Hepatocyte (in vitro differentiated cells): ENCODE results near the gene ADIRF. TPM values are rescaled to one million over a fixed set of nuclear protein-coding genes. Genes with fewer than 3 reads are reported as not detected.

Experiments used
- DNase-seq: peaks from one replicate; pipeline ENCODE4 v3.0.0-alpha.2; 2016; ENCODE audit warnings: low spot score
- H2AFZ ChIP-seq: fragments of 200-600 bp; sonication (generic); 2 replicates; pipeline ENCODE4 v1.6.0; 2016; ENCODE audit warnings: antibody characterized with exemption, mild to moderate bottlenecking
- H3K27ac ChIP-seq: fragments of 200-600 bp; sonication (generic); 2 replicates; pipeline ENCODE4 v1.5.1; 2016; ENCODE audit warnings: mild to moderate bottlenecking
- H3K27me3 ChIP-seq: fragments of 200-600 bp; sonication (generic); 2 replicates; pipeline ENCODE4 v1.6.1; 2016
- H3K36me3 ChIP-seq: fragments of 200-600 bp; sonication (generic); replicated peaks from 2 replicates; pipeline ENCODE4 v1.5.1; 2016; ENCODE audit warnings: low read depth; ENCODE audit not compliant: insufficient read depth
- H3K4me1 ChIP-seq: fragments of 200-600 bp; sonication (generic); 2 replicates; pipeline ENCODE4 v1.5.1; 2016; ENCODE audit warnings: mild to moderate bottlenecking, moderate library complexity; ENCODE audit not compliant: insufficient read depth
- H3K4me2 ChIP-seq: fragments of 200-600 bp; sonication (generic); 2 replicates; pipeline ENCODE4 v1.6.0; 2016
- H3K4me3 ChIP-seq: fragments of 200-600 bp; sonication (generic); 2 replicates; pipeline ENCODE4 v1.5.1; 2016; ENCODE audit warnings: mild to moderate bottlenecking
- H3K79me2 ChIP-seq: fragments of 200-600 bp; sonication (generic); 2 replicates; pipeline ENCODE4 v1.6.0; 2017; ENCODE audit warnings: mild to moderate bottlenecking
- H3K9me2 ChIP-seq: fragments of 200-600 bp; sonication (generic); replicated peaks from 2 replicates; pipeline ENCODE4 v1.6.0; 2017; ENCODE audit warnings: mild to moderate bottlenecking; ENCODE audit not compliant: insufficient read depth
- H3K9me3 ChIP-seq: fragments of 200-600 bp; sonication (generic); 2 replicates; pipeline ENCODE4 v1.5.1; 2016; ENCODE audit warnings: low read depth, mild to moderate bottlenecking
- H4K20me1 ChIP-seq: fragments of 200-600 bp; sonication (generic); 2 replicates; pipeline ENCODE4 v1.6.0; 2016; ENCODE audit warnings: mild to moderate bottlenecking; ENCODE audit not compliant: insufficient read depth, poor library complexity, severe bottlenecking
- CTCF ChIP-seq: fragments of 200-600 bp; sonication (generic); IDR thresholded peaks from 2 replicates; pipeline ENCODE4 v1.5.1; 2016; ENCODE audit warnings: antibody characterized with exemption, mild to moderate bottlenecking; ENCODE audit not compliant: poor library complexity
- EZH2 ChIP-seq: fragments of 200-600 bp; sonication (generic); IDR thresholded peaks from 2 replicates; pipeline ENCODE4 v1.6.1; 2016; ENCODE audit warnings: antibody characterized with exemption, mild to moderate bottlenecking, borderline replicate concordance
- EZH2phosphoT487 ChIP-seq: fragments of 200-600 bp; sonication (generic); IDR thresholded peaks from one replicate; pipeline ENCODE4 v1.6.1; 2018; ENCODE audit warnings: antibody characterized with exemption, mild to moderate bottlenecking, low read depth, moderate library complexity; ENCODE audit not compliant: unreplicated experiment, severe bottlenecking
- WGBS: methylation state at CpG from one replicate; pipeline ENCODE4 v1.1.6; 2016; ENCODE audit warnings: low lambda C conversion rate; ENCODE audit errors: missing lambda C conversion rate; 5-methylcytosine and 5-hydroxymethylcytosine counted together
- polyA plus RNA-seq: library from polyadenylated mRNA; unstranded; fragments of >200 nt; fragmentation: Nextera tagmentation; extraction: Ambion mirVana; gene quantifications from 2 replicates; pipeline ENCODE4 v1.2.1, GENCODE V29; 2016
- total RNA-seq: library from RNA; depleted of rRNA; stranded (reverse); fragments of >200 nt; gene quantifications from 2 replicates; pipeline ENCODE4 v1.2.3, GENCODE V29; 2014

Gene ADIRF
- total and polyA plus RNA-seq, 2 experiments from 2014 or later: not detected

DNA sequence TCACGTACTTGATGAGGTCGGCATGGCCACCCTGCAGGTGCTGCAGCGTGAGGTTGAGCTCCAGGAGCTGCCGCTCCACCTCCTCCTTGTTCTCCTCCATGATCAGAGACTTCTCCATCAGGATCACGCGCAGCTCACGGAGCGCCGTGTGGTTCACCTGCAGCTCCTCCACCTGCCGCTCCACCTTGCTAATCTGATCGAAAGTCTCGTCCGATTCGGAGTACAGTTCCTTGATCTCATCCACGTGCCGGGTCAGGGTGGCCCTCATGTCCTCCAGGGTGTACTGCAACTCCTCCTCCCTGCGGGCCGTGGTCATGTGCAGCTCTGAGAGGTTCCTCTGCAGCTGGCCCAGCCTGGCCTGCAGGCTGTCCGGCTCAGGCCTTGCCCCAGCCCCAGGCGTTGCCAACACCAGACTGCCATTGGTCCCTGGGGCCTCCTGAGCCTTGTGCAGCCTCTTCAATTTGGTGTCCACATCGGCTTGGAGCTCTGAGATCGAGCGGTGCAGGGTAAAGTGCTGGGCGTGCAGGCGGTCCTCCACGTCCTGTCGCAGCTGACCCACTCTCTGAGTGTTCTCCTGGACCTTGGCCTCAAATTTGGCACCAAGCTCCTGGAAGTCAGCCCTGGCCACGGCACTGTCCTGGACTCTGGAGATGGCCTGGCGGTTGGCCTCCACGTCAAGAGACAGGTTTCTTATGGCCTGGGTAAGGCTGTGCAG, 24.8 kb upstream of the ADIRF start:
- no peak overlapping the region for H3K27ac ChIP-seq
- H2AFZ ChIP-seq: no peak overlapping the region
- H3K9me2 ChIP-seq: no peaks in the 10 kb centered on the region
- no peak for DNase-seq
- no peaks in the 10 kb centered on the region for H3K36me3 ChIP-seq
- H3K4me2 ChIP-seq: no peak overlapping the region
- no peaks in the 10 kb centered on the region for H3K4me1 ChIP-seq
- no peak overlapping the region for H3K4me3 ChIP-seq
- TF ChIP-seq CTCF (no peak), EZH2phosphoT487 (no peak)
- WGBS: 96% methylated on average over 30 of the region's 30 CpGs
- no peaks in the 10 kb centered on the region for H3K79me2 ChIP-seq
- H3K27me3 ChIP-seq: no peaks in the 10 kb centered on the region
- no peaks in the 10 kb centered on the region for H4K20me1 ChIP-seq
- H3K9me3 ChIP-seq: no peaks in the 10 kb centered on the region

- DNase-seq: no peak
These were observed 24.3 kb upstream of the ADIRF start for GRCh38 chr10:86944031-86944419.

DNA sequence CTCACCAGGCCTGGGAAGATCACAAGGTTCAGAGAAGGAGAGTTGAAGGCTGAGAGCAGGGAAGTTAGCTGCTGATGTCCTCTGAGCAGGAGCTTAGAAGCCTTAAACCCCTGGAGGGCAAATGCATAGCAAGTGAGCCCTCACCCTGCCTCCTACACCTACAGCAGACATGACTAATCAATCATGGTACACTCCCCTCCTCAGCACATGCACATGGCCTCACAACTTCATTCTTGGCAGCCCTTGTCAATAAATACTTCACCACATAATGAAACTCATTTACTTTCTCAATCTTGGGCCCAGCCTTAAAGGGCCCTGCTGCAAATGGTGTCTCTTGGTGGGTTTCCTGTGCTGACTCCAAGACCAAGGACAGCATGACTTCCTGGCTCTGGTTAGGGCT, 23.8 kb upstream of the ADIRF start:
- Histone ChIP-seq H3K36me3 (no peaks in the 10 kb centered on the region), H4K20me1 (no peaks in the 10 kb centered on the region), H3K4me1 (no peaks in the 10 kb centered on the region), H3K27ac (no peak overlapping the region), H3K9me3 (no peaks in the 10 kb centered on the region), H3K27me3 (no peaks in the 10 kb centered on the region), H3K4me3 (no peak overlapping the region), H2AFZ (no peak overlapping the region), H3K79me2 (no peaks in the 10 kb centered on the region), H3K9me2 (no peaks in the 10 kb centered on the region), H3K4me2 (no peak overlapping the region)
- TF ChIP-seq EZH2: no peak
- no peak for TF ChIP-seq CTCF
- no peak for TF ChIP-seq EZH2phosphoT487
- no peak for DNase-seq

More at GRCh38 chr10:86944031-86944419, 24.3 kb upstream of the ADIRF start:
- TF ChIP-seq EZH2 (no peak), CTCF (no peak), EZH2phosphoT487 (no peak)
- no peaks in the 10 kb centered on the region for H4K20me1 ChIP-seq
- no peaks in the 10 kb centered on the region for H3K36me3 ChIP-seq
- no peaks in the 10 kb centered on the region for H3K4me1 ChIP-seq
- H3K79me2 ChIP-seq: no peaks in the 10 kb centered on the region
- 85% methylated on average over 4 of the region's 4 CpGs for WGBS
- no peak overlapping the region for H3K4me3 ChIP-seq
- no peak overlapping the region for H2AFZ ChIP-seq
- no peaks in the 10 kb centered on the region for H3K27me3 ChIP-seq
- no peak overlapping the region for H3K4me2 ChIP-seq
- no peaks in the 10 kb centered on the region for H3K9me2 ChIP-seq
- no peak overlapping the region for H3K27ac ChIP-seq
- no peaks in the 10 kb centered on the region for H3K9me3 ChIP-seq

DNA sequence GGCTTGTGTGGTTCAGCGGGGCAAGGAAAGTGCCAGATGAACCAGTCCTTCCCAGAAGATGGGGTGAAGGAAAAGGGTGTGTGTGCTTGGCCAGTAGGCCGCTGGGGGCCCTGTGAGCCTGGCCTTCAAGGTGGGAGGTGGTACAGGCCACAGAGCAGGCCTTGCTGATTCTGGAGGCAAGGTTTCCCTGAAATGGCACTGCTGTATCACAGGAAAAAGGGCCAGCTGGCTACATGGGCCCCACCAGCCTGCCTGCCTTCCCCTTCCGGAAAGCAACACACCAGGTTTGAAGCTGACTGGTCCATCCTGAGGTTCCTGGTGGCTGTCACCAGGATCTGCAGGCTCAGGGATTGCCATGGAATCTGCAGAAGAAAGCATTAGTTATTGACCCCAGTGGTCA, 23.4 kb upstream of the ADIRF start:
- H2AFZ ChIP-seq: no peak overlapping the region
- WGBS: 88% methylated on average over 3 of the region's 3 CpGs
- no peak for DNase-seq
- H3K27me3 ChIP-seq: no peaks in the 10 kb centered on the region
- TF ChIP-seq EZH2 (no peak), CTCF (no peak), EZH2phosphoT487 (no peak)
- H3K36me3 ChIP-seq: no peaks in the 10 kb centered on the region
- no peaks in the 10 kb centered on the region for H3K9me3 ChIP-seq
- no peaks in the 10 kb centered on the region for H4K20me1 ChIP-seq
- no peak overlapping the region for H3K4me2 ChIP-seq
- no peaks in the 10 kb centered on the region for H3K9me2 ChIP-seq
- no peaks in the 10 kb centered on the region for H3K79me2 ChIP-seq
- no peak overlapping the region for H3K4me3 ChIP-seq
- no peak overlapping the region for H3K27ac ChIP-seq
- no peaks in the 10 kb centered on the region for H3K4me1 ChIP-seq
